GM21825 (cell line): ENCODE results near the gene TPP2.

Source experiments
- ATAC-seq: cut with Tn5 transposase; IDR thresholded peaks from one replicate; pipeline ENCODE4 v1.9.1; 2021; ENCODE audit warnings: mild to moderate bottlenecking, moderate library complexity; ENCODE audit not compliant: unreplicated experiment

Gene TPP2

DNA sequence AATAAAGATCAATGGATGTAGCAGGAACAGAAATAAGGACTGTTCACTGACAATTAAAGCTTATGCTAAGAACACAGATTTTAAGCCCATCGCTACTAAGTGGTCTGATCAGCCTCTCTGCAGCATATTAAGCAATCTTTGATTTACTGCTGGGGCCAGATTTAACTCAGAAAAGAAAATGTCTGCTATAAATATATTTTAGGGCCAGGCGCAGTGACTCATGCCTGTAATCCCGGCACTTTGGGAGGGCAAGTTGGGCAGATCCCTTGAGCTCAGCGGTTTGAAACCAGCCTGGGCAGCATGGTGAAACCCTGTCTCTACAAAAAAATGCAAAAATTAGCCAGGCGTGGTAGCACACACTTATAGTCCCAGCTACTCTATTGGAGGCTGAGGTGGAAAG lies 55.1 kb downstream of the TPP2 start:
- ATAC-seq: no peak

DNA sequence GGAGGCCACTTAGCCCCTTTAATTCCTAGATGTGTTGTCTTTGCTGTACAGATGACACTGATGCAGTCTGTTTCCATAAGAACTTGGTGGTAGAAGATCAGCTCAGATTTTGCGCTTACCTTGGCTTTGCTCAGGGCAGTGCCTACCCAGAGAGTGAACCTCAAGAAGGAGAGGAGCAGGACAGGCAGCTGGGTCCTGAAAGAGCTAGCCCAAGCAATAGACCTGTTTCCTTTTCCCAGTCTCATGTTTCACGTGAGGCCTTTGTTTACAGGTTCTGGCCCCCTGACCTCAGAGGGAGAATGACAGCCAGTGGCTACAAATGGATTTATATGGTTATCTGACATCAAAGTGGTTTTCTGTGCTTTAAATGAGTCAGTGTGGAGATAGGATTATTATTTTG lies 58.0 kb downstream of the TPP2 start:
- ATAC-seq: no peak

DNA sequence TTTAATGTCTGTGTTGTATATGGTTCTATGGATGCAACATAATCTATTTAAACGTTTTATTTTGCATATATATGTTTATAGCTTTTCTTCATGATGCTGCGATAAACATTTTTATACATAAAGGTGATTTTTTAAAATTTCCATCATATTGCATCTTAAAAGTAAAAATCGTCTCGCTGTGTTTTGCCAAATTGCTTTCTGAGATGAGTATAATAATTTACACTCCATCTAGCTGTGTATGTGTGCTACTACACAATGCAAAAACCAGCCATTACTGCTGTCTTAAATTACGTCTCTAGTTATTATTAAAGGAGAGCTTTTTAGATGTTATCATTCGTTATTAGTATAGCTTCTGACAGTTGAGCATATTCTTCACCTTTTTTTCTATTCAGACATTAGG lies 60.8 kb downstream of the TPP2 start:
- no peak for ATAC-seq

DNA sequence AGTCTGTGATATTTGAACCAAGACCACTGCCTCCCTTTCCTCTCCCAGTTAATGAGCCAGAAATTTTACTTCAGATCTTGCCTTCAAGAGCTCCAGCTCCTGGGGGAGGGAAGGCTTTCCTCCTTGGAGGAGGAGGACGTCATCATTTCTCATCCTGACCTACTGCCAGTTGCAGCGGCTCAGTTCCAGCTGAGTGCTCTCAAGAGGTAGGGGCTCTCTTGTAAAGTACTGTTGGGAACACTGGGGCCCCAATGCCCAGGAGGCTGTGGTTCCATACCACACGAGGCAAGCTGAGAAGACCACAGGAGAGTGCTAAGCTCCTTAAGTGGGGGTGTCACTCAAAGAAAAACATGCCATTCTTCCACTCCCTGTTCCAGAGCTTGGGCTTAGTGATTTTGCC lies 61.9 kb downstream of the TPP2 start:
- ATAC-seq: no peak

DNA sequence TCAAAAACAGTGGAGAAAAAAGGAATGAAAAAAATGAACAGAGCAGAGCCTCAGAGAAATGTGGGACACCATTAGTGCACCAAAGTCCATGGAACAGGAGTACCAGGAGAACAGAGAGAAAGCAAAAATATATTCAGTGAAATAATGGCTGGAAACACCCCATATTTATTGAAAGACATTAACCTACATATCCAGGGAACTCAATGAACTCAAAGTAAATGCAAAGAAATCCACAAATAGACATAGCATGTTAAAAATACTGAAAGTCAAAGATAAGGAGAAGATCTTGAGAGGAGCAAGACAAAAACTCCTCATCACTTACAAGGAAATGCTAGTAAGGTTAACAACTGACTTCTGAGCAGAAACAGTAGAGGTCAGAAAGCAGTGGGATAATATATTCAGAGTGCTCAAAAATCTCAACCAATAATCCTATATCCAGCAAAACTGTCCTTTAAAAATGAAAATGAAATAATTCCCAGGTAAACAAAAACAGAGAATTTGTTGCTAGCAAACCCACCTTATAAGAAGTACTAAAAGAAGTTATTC lies 62.5 kb downstream of the TPP2 start:
- no peak for ATAC-seq

DNA sequence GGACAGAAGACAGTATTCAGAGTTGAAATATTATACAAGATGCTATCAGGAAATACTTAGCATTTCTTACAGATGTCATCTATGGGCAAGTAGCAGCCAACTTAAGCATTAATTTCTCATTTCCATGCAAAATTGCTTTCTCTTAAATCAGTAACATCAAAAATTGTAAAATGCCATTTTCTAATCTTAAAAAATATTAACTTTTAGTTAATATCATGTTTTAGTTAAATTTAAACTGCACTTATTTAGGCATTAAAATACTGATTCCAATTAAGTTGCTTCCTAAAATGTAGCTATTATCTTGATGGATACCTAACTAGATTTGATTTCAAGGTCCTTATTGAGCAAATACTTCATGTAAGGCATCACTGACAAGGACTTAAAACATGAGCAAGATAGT lies 70.2 kb downstream of the TPP2 start:
- ATAC-seq: no peak

DNA sequence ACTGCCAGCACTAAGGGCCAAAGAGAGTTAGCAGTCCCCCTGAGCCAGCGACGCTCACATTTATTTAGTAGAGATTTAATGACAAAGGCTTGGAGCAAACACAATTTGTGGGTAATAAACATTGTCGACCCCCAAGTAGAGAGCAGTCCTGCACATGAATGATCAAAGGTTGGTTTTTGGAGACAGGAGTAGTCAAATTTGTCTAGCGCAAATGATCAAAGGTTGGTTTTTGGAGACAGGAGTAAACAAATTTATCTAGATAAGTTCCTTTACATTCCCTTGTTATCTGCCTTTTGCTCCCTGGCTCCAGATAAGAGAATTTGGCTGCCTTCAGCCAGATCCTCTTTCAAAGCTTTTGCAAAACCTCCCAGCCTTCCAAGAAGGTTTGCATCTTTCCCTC lies 71.1 kb downstream of the TPP2 start:
- no peak for ATAC-seq

DNA sequence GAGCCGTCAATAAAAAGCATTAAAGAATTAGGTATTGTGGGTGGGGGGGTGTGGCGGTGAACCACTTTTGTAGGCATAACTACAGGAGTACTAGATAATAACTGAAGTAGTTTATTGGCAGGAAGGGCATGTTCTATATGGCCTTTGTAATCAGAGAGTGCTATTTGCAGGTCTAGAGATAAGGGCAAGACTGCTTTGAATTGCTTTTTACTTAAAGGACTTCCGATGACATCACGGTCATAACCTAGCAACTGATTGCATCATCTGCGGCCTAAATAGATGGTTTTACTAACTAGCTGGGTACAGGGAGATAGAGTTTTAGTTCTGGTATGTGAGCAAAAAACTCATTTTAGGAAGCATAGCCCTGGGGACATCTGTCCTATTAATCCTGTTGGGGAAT lies 73.3 kb downstream of the TPP2 start:
- ATAC-seq: no peak

DNA sequence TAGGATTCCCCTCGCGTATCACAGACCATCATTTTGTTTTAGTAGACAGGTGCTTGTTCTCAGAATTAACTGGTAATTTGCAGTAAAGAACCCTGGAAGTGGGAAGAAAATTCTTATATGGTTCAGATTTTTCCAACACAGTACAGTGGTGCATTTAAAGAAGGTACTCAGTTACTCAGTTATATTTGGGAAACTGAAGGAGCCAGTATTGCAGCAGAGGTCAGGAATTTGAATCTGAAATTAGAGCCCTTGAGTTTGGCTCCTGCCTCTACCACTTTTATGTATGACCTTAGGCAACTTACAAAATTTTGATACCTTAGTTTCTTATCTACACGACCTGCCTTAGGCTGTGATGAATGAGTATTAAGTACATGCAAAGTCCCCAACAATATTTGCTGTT lies 78.3 kb downstream of the TPP2 start:
- ATAC-seq: no peak

DNA sequence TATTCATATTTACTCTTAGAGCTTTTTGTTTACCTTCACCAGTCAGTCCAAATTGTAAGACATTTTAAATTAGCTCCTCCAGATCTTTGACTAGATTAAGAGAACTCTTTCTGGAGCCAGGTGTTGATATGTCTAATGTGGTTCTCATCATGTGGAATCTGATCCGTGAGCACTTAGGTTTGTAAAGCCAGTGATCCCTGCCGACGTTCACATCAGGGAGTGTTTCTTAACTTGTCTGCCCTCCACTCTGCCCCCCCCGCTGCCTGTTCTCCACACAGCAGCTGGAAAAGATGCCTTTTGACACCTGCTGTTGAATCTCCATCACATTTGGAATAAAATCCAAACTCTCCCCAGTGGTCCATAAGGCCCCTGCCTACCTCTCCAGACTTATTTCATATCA lies 80.3 kb downstream of the TPP2 start:
- ATAC-seq: no peak

DNA sequence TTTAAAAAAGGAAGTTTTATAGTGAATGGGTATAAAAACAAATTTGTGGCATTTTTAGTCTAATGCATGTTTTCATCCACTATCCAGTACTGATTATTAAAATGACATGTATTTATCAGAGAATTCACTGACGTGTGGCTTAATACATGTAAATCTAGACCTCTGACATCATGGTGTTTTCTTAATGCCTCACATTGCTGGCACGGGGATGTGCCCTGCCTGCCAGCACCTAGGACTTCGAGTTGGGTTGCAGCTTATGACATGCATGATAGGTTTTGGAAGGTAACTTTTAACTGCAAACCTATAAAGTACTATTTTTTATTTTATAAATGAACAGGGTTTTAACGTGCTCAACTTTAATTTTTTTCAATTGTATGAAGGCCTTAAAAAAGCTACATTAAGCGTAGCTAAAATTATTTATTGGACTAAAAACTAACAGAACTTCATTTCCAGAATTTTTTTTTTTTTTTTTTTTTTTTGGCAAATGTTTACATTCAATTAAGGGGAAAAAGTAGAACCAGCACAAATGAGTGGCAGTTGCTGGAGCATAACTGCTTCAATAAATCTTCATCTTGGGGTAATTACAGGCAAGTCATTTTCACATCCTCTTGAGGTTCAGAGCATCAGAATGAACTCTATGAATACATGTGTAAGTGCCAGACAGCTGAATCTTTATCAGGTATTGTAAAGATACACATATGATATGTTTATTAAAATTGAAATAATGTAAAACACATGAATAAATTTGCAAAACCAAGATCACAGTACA lies 81.7 kb downstream of the TPP2 start:
- ATAC-seq: no peak

DNA sequence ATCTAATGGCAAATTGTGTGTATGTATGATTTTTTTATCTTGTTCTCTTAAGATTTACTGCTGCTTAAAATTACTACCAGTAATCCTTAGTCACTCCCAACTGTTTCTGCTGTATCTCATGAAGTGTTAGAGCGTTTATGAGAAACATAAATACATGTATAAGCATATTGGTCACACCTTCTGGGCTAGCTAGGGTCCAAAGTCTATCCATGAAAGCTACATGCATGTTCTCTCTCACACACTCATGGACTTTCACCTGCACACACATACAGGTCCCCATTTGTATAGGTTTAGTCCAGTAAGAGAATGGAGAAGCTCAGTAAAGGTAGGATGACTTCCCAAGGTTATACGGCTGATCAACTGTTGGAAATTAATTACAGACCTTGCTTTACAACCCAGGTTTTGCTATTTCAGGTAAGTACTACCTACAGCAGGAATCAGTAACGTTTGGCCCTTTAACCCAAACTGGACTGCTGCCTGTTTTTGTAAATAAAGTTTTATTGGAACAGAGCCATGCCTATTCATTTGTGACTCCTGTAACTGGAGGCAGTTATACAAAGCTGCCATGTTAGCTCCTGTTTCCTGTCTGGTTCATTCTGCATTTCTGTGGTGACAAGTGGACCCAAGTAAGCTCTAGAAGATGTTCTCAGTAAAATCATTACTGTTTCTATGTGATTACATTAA lies 82.8 kb downstream of the TPP2 start:
- no peak for ATAC-seq

DNA sequence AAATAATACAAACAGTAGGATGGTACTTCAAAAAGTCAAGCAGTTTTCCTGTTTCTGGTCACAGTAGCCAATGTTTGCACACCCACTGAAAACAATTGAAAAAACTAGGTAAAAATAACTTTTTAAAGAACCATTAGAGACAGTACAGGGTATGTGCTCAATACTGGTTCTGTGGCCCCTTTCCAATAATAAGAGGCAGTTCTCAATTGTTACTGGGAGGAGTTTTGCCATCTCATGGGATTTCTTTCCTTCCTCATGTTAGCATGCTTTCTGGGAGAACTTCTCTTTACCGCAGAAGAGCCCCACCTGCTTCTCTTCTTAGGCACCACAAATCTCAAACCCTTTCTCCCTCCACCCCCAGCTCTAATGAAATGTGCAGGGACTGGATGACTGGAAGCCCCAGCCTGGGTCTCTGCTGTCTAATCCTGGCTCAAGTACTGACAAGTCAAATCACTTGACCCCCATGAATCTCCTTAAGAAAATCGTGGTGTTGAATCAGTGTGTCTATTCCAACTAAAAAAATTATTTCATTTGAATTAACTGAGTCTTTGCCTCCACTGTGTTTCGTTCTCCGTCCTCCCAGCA lies 83.4 kb downstream of the TPP2 start:
- no peak for ATAC-seq

DNA sequence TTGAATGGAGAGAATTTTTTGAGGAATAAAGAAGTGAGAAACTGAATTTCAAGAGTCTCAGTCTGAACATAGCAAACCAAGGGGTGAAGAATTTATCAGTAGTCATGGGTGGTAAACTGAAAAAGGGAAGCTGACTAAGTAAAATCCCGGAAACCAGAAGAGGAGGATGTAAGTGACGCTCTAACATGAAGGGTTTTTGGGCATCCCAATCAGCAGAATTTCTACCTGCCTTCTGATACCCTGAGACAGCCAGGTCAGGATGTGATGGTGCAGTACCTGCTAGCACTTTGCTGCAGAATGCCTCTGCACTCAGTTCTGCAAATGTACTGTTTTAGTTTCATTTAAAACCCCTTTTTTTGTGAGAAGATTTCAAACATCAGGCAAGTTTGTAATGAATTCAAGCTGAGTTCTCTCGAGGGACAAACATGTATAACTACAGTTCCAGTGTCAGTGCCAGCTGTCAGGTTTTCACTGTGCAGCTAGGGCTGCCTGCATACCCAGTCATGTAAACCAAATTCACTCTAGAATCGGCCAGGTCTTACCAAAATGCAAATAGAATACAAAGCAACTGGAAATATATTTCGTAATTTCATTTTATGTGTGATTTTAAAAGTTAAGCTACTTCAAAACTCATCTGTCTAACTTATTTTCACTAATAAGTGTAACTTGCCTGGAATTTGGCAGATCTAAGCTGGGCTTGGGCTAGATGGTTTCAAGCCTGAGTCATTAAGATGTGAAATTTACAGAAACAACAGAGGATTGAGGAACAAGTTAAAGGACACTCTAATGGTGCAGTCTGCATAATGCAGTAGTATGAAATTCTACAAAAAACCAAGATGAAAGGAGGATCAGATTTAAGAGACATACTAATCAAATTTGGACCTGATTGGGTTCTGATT lies 84.3 kb downstream of the TPP2 start:
- ATAC-seq: no peak

DNA sequence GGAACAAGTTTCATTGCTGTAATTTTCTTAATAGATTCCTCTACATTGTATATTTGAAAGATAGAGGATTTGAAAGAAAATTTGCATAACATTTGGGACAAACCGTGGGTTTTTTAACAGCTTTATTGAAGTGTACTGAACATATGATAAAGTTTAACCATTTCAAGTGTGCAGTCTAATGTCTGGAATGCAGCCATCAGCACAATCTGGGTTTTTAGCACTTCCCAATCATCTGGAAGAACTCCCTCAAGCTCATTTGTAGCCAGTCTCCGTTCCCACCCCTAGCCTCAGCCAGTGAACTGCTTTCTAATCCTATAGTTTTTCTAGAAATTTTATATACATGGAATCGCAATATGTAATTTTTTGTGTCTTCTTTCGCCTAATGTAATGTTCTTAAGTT lies 85.4 kb downstream of the TPP2 start:
- ATAC-seq: no peak

DNA sequence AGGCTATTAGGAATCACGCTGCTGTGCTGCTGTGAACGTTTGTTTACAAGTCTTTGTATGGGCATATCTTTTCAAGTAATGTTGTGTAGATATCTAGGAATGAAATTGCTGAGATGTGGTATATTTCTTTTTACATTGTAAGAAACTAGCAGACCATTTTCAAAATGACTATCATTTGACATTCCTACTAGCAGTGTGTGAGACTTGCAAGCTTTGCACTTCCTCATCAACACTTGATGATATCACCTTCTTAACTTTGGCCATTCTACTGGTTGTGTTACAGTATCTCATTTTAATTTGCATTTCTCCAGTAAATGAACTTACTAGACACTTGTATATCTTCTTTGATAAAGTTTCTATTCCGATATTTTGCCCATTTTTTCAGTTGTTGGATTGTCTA lies 85.9 kb downstream of the TPP2 start:
- ATAC-seq: no peak

DNA sequence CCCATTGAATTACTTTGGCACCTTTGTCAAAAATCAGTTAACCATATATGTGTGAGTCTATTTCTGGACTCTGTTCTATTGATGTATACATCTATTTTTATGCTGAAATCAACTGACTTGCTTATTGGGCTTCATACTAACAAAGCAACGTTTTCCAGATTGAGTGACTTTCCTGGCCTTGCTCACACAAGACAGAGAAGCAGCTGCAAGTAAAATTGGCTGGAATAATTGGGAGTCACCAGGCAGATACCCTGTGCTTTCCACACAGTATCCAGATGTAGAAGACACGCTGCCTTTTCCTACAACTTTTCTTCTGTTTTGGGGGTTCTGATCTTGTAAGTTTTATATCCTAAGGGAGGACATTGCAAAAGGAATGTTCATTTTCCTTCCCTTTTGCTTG lies 86.9 kb downstream of the TPP2 start:
- no peak for ATAC-seq

DNA sequence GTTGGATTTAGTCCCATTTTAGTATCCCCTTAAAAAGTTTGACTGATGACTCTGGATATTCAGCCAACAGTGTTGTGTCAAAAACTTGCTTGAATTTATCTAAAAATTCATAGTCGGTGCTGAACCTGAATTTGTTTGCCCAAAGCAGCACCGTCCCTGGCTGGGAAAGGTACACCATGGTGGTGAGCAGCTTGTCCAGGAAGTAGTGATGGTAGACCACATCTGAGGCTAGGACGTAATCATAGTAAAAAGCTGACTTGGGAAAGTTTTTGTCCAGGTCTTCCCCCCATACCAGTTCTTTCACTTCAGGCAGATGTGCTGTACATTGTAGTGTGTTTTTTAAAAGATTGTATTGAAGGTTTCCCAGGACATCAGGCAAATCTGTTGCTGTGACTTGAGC lies 89.2 kb downstream of the TPP2 start:
- ATAC-seq: no peak

DNA sequence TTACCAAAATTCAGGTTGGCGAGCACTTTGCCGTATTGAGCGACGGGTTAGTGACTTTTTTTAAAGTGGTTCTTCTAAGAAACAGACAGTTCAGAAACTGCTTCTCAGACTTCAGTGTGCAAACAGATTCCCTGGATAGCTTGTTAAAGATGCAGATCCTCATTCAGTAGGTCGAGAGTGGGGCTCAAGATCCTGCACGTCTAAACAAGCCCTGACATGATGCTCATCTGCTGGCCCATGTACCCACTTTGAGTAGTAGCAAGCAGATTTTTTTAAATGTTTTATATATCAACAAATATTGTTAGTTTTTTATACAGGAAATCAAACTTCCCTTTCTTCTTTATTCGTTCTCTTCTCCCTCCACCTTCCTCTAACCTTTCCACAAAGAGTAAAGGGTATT lies 90.7 kb downstream of the TPP2 start:
- no peak for ATAC-seq

DNA sequence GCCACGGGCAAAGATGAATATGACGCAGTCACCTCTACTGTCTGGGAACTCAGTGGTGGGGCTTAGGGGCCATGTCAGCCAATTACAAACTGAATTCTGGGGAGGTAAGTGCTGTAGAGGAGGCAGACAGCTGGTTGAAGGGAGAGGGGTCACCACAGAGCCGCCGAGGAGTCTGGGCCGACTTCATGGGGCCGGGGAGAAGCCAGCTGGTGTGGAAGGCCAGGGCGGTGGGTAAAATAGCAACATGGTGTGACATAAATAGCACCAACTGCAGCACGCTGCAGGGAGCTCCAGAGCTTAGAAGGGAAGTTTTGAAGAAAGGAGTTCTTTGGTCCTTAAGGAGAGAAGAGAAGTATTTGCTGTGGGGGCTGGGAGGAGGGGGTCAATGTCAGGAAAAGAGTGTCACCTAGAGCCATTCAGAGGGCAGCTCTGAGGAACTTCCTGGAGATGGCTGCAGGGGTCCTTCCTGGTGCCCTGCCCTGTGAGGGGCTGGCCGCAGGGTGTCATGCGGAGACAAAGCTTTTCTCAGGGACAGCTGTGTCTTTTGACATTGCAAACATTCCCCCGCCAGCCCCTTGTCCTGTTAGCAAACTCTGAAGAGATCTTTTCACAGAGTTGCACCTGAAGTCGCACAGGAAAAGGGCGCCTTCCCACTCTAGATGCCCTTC lies 91.7 kb downstream of the TPP2 start:
- ATAC-seq: no peak

DNA sequence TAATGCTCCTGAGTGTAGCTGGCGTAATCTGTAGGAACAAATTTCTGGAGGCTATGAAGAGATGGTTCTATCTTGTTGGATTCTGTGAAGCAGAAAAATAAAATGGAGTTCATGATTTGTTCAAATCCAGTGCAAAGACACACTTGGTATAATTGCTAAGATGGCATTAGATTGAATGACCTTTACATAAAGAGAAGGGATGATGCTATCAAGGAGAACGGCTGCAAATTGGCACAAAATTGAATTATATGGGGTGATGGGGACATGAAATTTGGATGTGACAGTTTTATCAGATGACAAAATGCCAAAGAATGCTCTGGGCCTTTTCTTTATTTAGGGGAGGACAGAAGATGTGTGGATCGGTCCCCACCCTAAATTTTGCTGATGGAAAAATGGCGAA lies 94.1 kb downstream of the TPP2 start:
- ATAC-seq: no peak
